Fibroblast of skin of left quadriceps (primary cell): ENCODE results near the gene CDK14.

Experiments
- DNase-seq, 2 experiments: peaks; one replicate each; pipeline ENCODE4 v3.0.0-alpha.2; 2013; ENCODE audit warnings: low read depth in 2 of 2

The CDK14 gene

GRCh38 chr7:90678986-90679385 is 82.9 kb downstream of the CDK14 start:
- DNase-seq: no peak

- DNase-seq: no peak
These were observed 84.4 kb downstream of the CDK14 start for GRCh38 chr7:90680484-90680883.

GRCh38 chr7:90681336-90682022 is 85.4 kb downstream of the CDK14 start:
- no peak for DNase-seq

DNA sequence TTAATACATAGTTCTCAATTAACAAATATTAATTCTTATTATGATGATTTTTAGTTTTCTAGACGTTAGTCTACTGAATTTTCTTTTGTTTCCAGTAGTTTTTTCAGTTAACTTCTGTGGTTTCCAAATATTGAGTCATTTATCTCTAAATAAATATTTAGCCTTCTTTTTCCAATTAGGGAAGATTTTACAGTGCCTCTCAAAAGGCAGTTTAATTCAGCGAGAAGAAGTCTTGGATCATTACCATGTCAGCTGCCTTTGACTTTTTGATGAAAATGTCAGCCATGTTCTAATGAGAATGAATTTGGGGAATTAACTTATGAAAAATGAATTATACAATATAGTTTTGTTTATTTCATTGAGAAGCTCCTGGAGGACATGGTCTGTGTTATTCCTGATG is 90.0 kb downstream of the CDK14 start:
- no peak for DNase-seq

DNA sequence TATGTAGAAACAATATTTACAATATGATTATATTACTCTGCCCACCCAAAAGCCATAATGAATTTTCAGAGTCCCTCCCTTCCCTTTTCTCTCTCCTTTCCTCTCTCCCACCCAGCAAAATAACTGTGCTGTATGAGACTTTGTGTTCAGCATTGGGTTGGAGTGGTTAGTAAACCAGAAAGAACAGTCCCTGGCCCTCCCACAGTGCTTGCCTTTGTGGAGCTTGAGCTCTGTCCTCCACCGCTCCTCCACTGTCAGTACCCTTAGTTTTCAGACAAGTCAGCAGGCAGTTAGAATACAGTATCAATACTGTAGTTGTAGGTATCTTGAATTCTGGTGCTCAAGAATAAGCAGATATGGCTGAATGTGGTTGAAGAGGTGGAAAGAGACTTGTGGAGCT is 92.7 kb downstream of the CDK14 start:
- DNase-seq: no peak

DNA sequence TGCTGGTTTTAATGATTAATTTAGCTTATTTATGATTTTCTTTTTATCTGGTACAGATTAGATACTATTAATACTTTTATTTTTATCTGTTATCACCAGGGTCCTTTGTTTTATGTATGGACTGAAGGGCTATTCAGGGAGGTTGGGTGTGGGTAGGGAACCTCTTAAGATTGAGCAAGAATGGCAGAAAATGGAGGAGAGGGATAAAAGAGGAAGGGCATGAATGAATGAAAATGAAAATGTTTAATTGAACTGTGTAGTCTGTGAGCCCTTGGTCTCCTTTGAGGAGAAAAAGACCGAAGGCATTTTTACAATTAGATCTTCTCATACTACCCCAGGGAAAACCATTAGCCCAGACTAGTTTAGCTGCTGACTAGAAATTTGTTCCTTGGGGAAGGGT is 93.1 kb downstream of the CDK14 start:
- no peak for DNase-seq

DNA sequence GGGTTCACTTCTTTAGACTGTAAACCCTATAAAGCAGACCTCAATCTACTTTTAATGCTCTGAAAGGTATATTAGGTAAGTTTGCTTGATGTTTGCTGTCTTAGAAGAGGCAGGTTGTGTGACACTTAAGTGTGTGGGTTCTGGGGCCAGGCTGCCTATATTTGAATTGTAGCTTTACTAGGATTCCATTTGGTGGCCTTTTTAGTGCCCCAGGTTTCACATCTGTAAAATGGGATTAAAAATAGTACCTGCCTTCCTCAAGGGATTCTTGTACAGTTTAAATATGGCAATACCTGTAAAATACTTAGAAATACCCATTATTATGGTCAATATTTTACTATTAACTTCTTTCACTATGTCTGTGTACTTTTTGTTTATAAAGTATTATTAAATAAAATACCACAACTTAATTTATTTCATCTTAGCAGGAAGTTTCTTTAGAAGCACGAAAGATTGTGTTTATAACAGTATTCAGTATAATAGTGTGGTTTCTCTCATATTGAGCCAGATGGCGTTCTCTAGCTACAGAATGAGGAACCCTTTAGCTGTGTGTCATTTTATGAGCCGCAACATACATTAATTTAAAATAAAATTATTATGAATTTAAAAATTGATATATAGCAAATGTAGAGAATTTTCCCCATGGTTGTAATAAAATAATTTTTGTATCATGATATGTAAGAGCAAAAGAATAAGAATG is 94.2 kb downstream of the CDK14 start:
- DNase-seq: no peak

DNA sequence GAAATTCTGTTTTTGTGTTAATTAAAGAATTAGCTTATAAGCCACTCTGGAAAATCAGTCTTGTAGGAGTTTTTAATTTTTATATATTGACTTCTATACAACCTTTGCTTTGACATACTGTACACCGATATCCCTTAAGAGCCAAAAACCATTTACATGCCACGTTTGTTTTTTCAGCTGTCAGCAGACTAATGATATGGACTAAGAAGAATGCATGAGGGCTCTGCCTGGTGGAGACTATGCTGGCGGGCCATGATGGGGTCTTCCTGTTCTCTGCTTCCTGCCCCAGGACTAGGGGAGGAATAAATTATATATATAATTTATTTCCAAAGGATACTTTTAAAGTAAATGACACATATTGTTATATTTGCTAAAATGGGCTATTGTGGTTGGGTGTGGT is 96.3 kb downstream of the CDK14 start:
- DNase-seq: no peak

DNA sequence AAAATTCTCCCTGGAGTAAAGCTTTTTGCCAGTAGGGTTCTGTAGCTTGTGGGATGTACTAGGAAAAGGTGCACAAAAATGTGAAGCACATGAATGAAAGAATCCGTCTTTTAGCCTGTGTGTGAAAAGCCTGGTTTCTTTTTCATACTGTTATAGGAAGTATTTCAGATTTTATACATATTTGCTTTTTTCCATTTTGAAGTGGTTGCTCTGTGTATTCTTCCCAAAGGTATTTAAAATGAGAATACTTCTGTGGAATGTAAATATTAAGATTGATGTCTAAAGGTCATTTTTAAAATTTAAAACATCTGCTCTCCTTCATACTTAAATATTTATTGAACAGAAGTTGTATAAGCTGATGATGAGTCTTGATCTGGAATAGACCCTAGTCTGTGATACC is 96.8 kb downstream of the CDK14 start:
- peak in 1 of 2 experiments; percentile 24 for DNase-seq

GRCh38 chr7:90693939-90694338 is 97.8 kb downstream of the CDK14 start:
- no peak for DNase-seq

DNA sequence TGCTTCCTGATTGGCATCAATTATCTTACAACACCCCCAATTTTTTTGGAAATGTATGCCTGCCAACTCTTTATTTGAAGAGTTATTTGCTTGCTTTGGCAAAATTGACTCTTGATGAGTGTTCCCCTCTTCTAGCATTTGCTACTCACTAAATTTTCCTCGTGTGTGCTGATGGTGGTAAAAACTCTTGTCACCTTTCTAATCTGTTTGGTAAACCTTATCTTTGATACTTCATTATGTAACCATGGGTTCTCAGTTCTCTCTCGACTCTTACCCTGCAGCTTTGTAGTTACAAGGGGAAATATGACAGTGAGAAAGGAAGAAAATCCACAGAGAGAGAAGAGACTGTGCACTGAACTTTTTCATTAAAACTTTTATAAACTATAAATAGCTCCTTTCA is 102.5 kb downstream of the CDK14 start:
- DNase-seq: no peak

- no peak for DNase-seq
These were observed 104.9 kb downstream of the CDK14 start for GRCh38 chr7:90701021-90701420.

DNA sequence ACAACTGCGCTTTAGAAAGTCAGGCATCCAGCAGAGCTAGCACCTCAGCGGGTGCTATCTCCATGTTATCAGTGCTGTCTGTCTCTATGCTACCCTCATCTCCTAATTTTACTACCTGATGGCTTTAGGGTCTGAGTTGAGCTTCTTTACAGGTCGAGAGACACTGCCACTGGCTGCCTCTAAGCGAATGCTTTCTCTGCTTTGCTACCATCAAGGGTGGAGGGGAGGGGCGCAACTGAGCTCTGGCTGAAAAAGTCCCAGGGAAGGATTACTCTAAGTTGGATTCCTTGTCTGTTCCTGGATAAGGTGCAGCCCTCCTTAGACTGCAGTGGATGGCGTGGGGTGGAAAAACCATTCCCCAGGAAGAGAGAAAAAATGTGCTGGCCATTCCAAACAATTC is 105.7 kb downstream of the CDK14 start:
- no peak for DNase-seq

GRCh38 chr7:90705391-90706071 is 109.4 kb downstream of the CDK14 start:
- DNase-seq: no peak

- DNase-seq: no peak
These were observed 110.1 kb downstream of the CDK14 start for GRCh38 chr7:90706072-90706716.

GRCh38 chr7:90708841-90709317 is 112.8 kb downstream of the CDK14 start:
- DNase-seq: no peak

- DNase-seq: peak; percentile 34 to 38
These were observed 113.7 kb downstream of the CDK14 start for GRCh38 chr7:90709501-90710465.

DNA sequence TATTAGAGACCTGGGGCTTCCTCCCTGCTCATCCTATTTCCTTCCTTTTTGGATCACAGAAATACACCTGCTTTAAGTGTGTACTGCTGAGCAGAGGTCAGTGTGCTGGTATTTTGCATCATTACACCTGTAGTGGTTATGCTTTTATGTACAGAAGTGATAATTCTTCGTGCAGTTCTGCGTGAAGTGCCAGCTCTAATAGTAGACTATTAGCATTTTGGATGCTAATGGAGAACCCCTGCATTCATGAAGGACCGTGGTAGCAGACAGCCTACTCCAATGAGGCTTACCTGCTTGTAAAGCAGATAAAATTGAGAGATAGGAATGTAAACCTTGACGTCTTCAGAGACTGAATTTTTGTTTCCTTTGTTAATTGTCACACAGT is 114.3 kb downstream of the CDK14 start:
- no peak for DNase-seq

- DNase-seq: no peak
These were observed 117.5 kb downstream of the CDK14 start for GRCh38 chr7:90713628-90714027.

- DNase-seq: no peak
These were observed 118.9 kb downstream of the CDK14 start for GRCh38 chr7:90715067-90715466.
